Ovary (tissue), 9 donors: ENCODE results near the gene AMDHD1. TPM values are rescaled to one million over a fixed set of nuclear protein-coding genes. Genes with fewer than 3 reads are reported as not detected.
A peak's percentile ranks its signal among the peaks of the same experiment; 100 is the strongest.

Experiments
- DNase-seq, 5 donors: peaks; one replicate each; pipeline ENCODE4 v3.0.0-alpha.2; 2019 to 2020
- H3K27ac ChIP-seq, 2 donors: fragments of 200-600 bp; one replicate each; pipeline versions ENCODE4 v1.5.1 to v1.8.0; 2019 to 2022
- H3K27me3 ChIP-seq: fragments of 200-600 bp; one replicate; pipeline ENCODE4 v1.8.0; 2022
- H3K36me3 ChIP-seq: fragments of 200-600 bp; sonication (generic); one replicate; pipeline ENCODE4 v1.5.1; 2019
- H3K4me1 ChIP-seq: one replicate; pipeline ENCODE4 v1.8.1; 2013; ENCODE audit warnings: mild to moderate bottlenecking, moderate library complexity; ENCODE audit not compliant: insufficient read depth
- H3K4me3 ChIP-seq: fragments of 200-600 bp; sonication (generic); one replicate; pipeline ENCODE4 v1.5.1; 2017
- H3K9me3 ChIP-seq, 2 donors: fragments of 200-600 bp in 1 of 2; sonication (generic) in 1 of 2; one replicate each; pipeline versions ENCODE4 v1.5.1 to v1.8.1; 2013 to 2019; ENCODE audit warnings: mild to moderate bottlenecking in 1 of 2, moderate library complexity in 1 of 2
- EP300 ChIP-seq: sonication (generic); formaldehyde crosslinking; IDR thresholded peaks from one replicate; pipeline ENCODE4 v1.6.1; 2017; ENCODE audit warnings: antibody characterized with exemption
- POLR2A ChIP-seq: fragments of 450-650 bp; IDR thresholded peaks from one replicate; pipeline ENCODE4 v1.6.1; 2017; ENCODE audit warnings: antibody characterized with exemption, mild to moderate bottlenecking, moderate library complexity
- WGBS, 3 donors: extraction: QIAGEN DNeasy Blood & Tissue Kit in 1 of 3; methylation state at CpG; one replicate each; pipeline versions ENCODE4 v1.1.5 to v1.1.7; 2013 to 2017; 5-methylcytosine and 5-hydroxymethylcytosine counted together
- intact Hi-C, 4 donors: fragments of 100-400 bp; cut with DNase I; formaldehyde crosslinking; loops; one replicate each; pipeline versions ENCODE4 v1.11.0 to v1.15.1; 2022 to 2023
- polyA plus RNA-seq, 2 donors: library from polyadenylated mRNA; stranded (reverse); fragments of 200-250 nt in 1 of 2; fragments of 350-450 nt in 1 of 2; fragmentation: Illumina TruSeq in 1 of 2; extraction: RNeasy Lipid Tissue Mini Kit (QIAGEN cat#74804) in 1 of 2; gene quantifications; one replicate each; pipeline ENCODE4 v1.2.3, GENCODE V29; 2013 to 2014
- total RNA-seq, 7 donors: library from RNA; depleted of rRNA in 2 of 7; stranded (reverse); fragments of >200 nt in 2 of 7; fragmentation: NEBNext Ultra II Directional in 3 of 7; extraction: Animal tissue kit (Norgen Biotek cat#: 25700) in 3 of 7; gene quantifications; one replicate each; pipeline versions ENCODE4 v1.1.0 to v1.2.4, GENCODE V29; 2016 to 2023
- TF ChIP-seq, protein P1 (sequence below), 3 donors: fragments of 450-650 bp in 2 of 3; fragments of 200-600 bp in 1 of 3; IDR thresholded peaks; one replicate each; pipeline versions ENCODE4 v1.5.1 to v1.8.0; 2016 to 2022; ENCODE audit warnings: antibody characterized with exemption in 3 of 3, mild to moderate bottlenecking in 1 of 3
- donor health status: DM: no; HTN: no; CAD: no; lungs with moderate emphysema.
- donor health status: DM: no; HTN: no; CAD: no.
- donor health status: Bipolar disorder and iron deficiency.
- donor health status: DM: yes; HTN: yes; CAD: no.
- donor health status: DM: no; HTN: no; CAD: no.
- donor health status: DM: yes; HTN: yes; CAD: no.

The AMDHD1 gene
- total and polyA plus RNA-seq, 9 donors: 0.13 to 6.1 (median 0.57) TPM; not detected in 4

DNA sequence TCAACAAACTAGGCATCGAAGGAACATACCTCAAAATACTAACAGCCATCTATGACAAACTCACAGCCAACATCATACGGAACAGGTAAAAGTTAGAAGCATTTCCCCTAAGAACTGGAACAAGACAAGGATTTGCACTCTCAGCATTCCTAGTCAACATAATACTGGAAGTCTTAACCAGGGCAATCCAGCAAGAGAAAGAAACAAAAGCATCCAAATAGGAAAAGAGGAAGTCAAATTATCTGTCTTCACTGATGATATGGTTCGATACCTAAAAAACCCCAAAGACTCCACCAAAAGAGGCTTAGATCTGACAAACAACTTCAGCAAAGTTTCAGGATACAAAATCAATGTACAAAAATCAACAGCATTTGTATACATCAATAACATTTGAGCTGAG, 33.3 kb upstream of the AMDHD1 start:
- H3K27me3 ChIP-seq: no peaks in the 10 kb centered on the region
- H3K4me3 ChIP-seq: no peak overlapping the region
- intact Hi-C loops: no loop called here
- H3K36me3 ChIP-seq: no peaks in the 10 kb centered on the region
- no peak for DNase-seq
- H3K27ac ChIP-seq: no peak overlapping the region
- no peaks in the 10 kb centered on the region for H3K4me1 ChIP-seq
- TF ChIP-seq POLR2A: no peak
- no peak for TF ChIP-seq EP300
- TF ChIP-seq, protein P1, sequence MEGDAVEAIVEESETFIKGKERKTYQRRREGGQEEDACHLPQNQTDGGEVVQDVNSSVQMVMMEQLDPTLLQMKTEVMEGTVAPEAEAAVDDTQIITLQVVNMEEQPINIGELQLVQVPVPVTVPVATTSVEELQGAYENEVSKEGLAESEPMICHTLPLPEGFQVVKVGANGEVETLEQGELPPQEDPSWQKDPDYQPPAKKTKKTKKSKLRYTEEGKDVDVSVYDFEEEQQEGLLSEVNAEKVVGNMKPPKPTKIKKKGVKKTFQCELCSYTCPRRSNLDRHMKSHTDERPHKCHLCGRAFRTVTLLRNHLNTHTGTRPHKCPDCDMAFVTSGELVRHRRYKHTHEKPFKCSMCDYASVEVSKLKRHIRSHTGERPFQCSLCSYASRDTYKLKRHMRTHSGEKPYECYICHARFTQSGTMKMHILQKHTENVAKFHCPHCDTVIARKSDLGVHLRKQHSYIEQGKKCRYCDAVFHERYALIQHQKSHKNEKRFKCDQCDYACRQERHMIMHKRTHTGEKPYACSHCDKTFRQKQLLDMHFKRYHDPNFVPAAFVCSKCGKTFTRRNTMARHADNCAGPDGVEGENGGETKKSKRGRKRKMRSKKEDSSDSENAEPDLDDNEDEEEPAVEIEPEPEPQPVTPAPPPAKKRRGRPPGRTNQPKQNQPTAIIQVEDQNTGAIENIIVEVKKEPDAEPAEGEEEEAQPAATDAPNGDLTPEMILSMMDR (IDR thresholded peaks at IDR 0.05): no peak
- 89 to 92% (median 92%) methylated on average over 3 of the region's 3 CpGs for WGBS, 3 donors
- H3K9me3 ChIP-seq: no peaks in the 10 kb centered on the region

DNA sequence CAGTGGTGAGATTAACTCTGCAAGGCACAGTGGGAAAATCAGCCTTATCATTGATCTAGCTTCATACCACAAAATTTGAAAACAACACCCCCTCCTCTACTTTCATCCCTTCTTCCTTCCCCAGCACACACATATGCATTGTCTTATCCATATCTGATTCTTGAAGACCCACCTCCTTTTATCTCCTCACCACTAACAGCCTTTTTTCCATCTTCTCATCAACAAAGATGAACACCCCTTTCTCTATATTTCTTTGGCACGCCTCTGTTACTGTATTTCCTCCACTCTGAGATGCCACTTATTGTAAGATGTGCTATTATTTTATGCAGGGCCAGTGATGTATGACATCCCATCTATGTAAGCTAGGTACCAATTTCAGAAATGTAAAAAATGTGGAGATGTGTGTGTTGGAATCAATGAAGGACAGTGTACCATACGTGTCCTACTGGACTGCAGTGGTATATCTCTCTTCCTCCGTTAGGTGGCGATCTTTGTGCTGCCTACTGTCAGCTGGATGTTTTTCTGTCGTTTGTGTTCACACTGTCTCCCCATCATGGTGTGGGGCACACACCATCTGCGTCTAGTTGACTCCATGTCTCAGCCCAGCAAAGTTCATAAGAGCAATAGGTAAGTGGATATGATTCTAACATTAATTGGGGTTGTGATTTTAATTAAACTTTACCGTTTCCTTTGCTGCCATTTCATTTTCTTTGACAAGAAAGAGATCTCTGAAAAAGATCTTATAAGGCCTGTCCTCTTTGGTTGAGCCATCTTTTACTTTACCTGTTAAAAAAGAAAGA, 24.7 kb upstream of the AMDHD1 start:
- Histone ChIP-seq H3K4me3 (no peak overlapping the region), H3K27ac (no peak overlapping the region), H3K4me1 (no peaks in the 10 kb centered on the region), H3K27me3 (no peaks in the 10 kb centered on the region), H3K9me3 (no peaks in the 10 kb centered on the region), H3K36me3 (no peaks in the 10 kb centered on the region)
- WGBS, 3 donors: 22 to 26% (median 23%) methylated on average over 7 of the region's 7 CpGs
- TF ChIP-seq EP300 (no peak), POLR2A (no peak)
- TF ChIP-seq, protein P1 (IDR thresholded peaks at IDR 0.05): peak in 1 of 3 donors; percentile 19
- peak in 1 of 5 donors; percentile 20 for DNase-seq
- intact Hi-C loops: no loop called here

DNA sequence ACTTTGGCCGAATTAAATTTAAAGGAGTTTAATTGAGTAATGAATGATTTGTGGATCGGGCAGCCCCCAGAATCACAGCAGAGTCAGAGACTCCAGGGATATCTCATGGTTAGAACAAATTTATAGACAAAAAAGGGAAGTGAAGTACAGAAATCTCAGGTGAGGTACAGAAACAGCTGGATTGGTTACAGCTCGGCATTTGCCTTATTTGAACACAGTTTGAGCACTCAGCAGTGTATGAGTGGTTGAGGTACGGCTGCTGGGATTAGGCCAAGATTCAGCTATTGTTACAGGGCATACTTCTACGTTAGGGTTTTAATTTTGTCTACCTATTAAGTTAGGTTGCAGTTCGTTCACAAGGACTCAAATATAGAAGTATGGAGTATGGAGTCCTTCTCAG, 24.0 kb upstream of the AMDHD1 start:
- WGBS, 3 donors: 81 to 82% (median 81%) methylated on average over 6 of the region's 6 CpGs
- no peak for TF ChIP-seq EP300
- TF ChIP-seq, protein P1 (IDR thresholded peaks at IDR 0.05): no peak
- Histone ChIP-seq H3K27ac (no peak overlapping the region), H3K4me1 (no peaks in the 10 kb centered on the region), H3K4me3 (no peak overlapping the region), H3K27me3 (no peaks in the 10 kb centered on the region), H3K36me3 (no peaks in the 10 kb centered on the region), H3K9me3 (no peaks in the 10 kb centered on the region)
- intact Hi-C loops: no loop called here
- no peak for DNase-seq

DNA sequence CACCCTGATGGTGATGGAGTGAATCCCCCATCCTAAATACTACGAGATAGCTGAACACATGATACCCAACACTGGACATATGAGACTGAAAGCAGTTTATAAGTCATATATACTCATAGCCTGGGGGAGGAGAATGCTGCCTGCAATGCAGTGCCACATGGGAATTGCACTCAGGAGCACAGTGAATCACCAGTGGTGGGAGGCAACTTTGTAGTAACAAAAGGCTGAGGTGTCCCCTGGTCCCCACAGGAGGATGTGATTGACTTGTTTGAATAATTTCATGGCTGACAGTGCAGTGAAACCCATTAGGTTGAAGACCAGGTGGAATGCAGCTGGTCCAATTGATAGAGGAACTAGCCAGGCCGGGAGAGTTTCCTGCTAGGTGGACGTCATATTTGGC, 20.9 kb upstream of the AMDHD1 start:
- intact Hi-C loops: no loop called here
- H3K4me3 ChIP-seq: no peak overlapping the region
- 34 to 51% (median 36%) methylated on average over 2 to 3 of the region's 3 CpGs for WGBS, 3 donors
- no peak for TF ChIP-seq POLR2A
- no peak for TF ChIP-seq EP300
- TF ChIP-seq, protein P1 (IDR thresholded peaks at IDR 0.05): no peak
- H3K9me3 ChIP-seq: no peaks in the 10 kb centered on the region
- H3K27ac ChIP-seq: no peak overlapping the region
- no peaks in the 10 kb centered on the region for H3K4me1 ChIP-seq
- DNase-seq: no peak
- no peaks in the 10 kb centered on the region for H3K36me3 ChIP-seq
- H3K27me3 ChIP-seq: no peaks in the 10 kb centered on the region
